HepG2 (cell line): ENCODE data around the gene B3GAT3. TPM values are rescaled to one million over a fixed set of nuclear protein-coding genes. Genes with fewer than 3 reads are reported as not detected.

Source experiments
- ATAC-seq: fragments of 200-7000 bp; cut with Tn5 transposase; 3 replicates; pipeline ENCODE4 v1.9.1; 2020; ENCODE audit warnings: mild to moderate bottlenecking, moderate library complexity
- BruUV-seq: library from RNA; stranded (reverse); fragments of 400-500 nt; replicated peaks from 2 replicates; lab custom pipeline; 2021; lab: Mats Ljungman, UMichigan
- CTCF ChIA-PET: fragments of 300-600 bp; formaldehyde crosslinking; extraction: SDS; loops from one replicate; lab custom pipeline; 2021; ENCODE audit warnings: low total read pairs, inconsistent platforms, low intra/inter-chr PET ratio; lab: Yijun Ruan, JAX
- POLR2A ChIA-PET: fragments of 350-600 bp; sonication (Branson Sonifier 250); formaldehyde crosslinking; loops from one replicate; lab custom pipeline; 2020; ENCODE audit warnings: antibody characterized with exemption, inconsistent platforms; lab: Yijun Ruan, JAX
- DNase-seq: peaks from one replicate; pipeline ENCODE4 v3.0.0-alpha.2; 2015; ENCODE audit warnings: low spot score
- FAIRE-seq: peaks from 3 replicates; lab custom pipeline; 2011; peaks lifted over from hg19 to GRCh38; lab: Jason Lieb, UNC
- H2AFZ ChIP-seq: one replicate; pipeline ENCODE4 v1.6.1; 2011; ENCODE audit warnings: low read length, inconsistent platforms
- H3K27ac ChIP-seq: fragments of 300-600 bp; 3 replicates; pipeline ENCODE4 v1.8.0; 2011; ENCODE audit warnings: mixed run types, mild to moderate bottlenecking, mixed read lengths, low read length, inconsistent platforms; ENCODE audit not compliant: insufficient read depth; ENCODE audit errors: extremely low read length
- H3K27me3 ChIP-seq, 2 experiments: fragments of 200-600 bp in 1 of 2; 2 replicates in 1 of 2; 3 replicates in 1 of 2; pipeline versions ENCODE4 v1.6.0 to v1.8.0; 2011; ENCODE audit warnings: low read length in 2 of 2, mild to moderate bottlenecking in 2 of 2, moderate library complexity in 2 of 2, inconsistent platforms in 1 of 2; ENCODE audit not compliant: insufficient read depth in 2 of 2, control insufficient read depth in 1 of 2
- H3K36me3 ChIP-seq, 2 experiments: fragments of 200-600 bp in 1 of 2; replicated peaks in 1 of 2; 2 replicates in 1 of 2; 3 replicates in 1 of 2; pipeline versions ENCODE4 v1.5.1 to v1.8.0; 2011; ENCODE audit warnings: low read length in 2 of 2, inconsistent platforms in 1 of 2; ENCODE audit not compliant: insufficient read depth in 2 of 2, control insufficient read depth in 1 of 2
- H3K4me1 ChIP-seq: 2 replicates; pipeline ENCODE4 v1.5.1; 2012; ENCODE audit warnings: low read length, inconsistent platforms; ENCODE audit not compliant: insufficient read depth
- H3K4me2 ChIP-seq: 2 replicates; pipeline ENCODE4 v1.6.0; 2011; ENCODE audit warnings: low read depth, low read length, inconsistent platforms
- H3K4me3 ChIP-seq, 3 experiments: fragments of 200-600 bp in 1 of 3; sonication (generic), shearing (Covaris generic) in 1 of 3; replicated peaks in 1 of 3; 2 replicates each; pipeline ENCODE4 v1.5.1; 2011 to 2016; ENCODE audit warnings: low read length in 3 of 3, inconsistent platforms in 2 of 3, low read depth in 2 of 3, mild to moderate bottlenecking in 2 of 3, control low read depth in 1 of 3, mixed read lengths in 1 of 3; ENCODE audit not compliant: insufficient read depth in 1 of 3
- H3K79me2 ChIP-seq: one replicate; pipeline ENCODE4 v1.6.1; 2011; ENCODE audit warnings: low read length, inconsistent platforms; ENCODE audit not compliant: insufficient read depth
- H3K9ac ChIP-seq: 2 replicates; pipeline ENCODE4 v1.6.0; 2011; ENCODE audit warnings: mild to moderate bottlenecking, low read depth, low read length, inconsistent platforms; ENCODE audit not compliant: insufficient read depth
- H3K9me3 ChIP-seq: 2 replicates; pipeline ENCODE4 v1.5.1; 2012; ENCODE audit warnings: mild to moderate bottlenecking, low read length
- H4K20me1 ChIP-seq: 2 replicates; pipeline ENCODE4 v1.6.0; 2011; ENCODE audit warnings: inconsistent platforms, mild to moderate bottlenecking, low read length, moderate library complexity; ENCODE audit not compliant: insufficient read depth
- AKAP8 ChIP-seq: sonication (generic); formaldehyde crosslinking; IDR thresholded peaks from 2 replicates; pipeline ENCODE4 v1.5.1; 2020; ENCODE audit warnings: mild to moderate bottlenecking, missing genetic modification reagents
- ARNT2 ChIP-seq: sonication (generic); formaldehyde crosslinking; IDR thresholded peaks from 2 replicates; pipeline ENCODE4 v1.8.0; 2022; ENCODE audit warnings: mild to moderate bottlenecking, low read depth, missing genetic modification reagents, moderate library complexity
- CEBPB ChIP-seq: IDR thresholded peaks from 2 replicates; pipeline ENCODE4 v1.6.1; 2011; ENCODE audit warnings: low read depth, low read length, improper control_type of control experiment, borderline replicate concordance
- HCFC1 ChIP-seq: fragments of 150-350 bp; IDR thresholded peaks from 2 replicates; pipeline ENCODE4 v1.6.1; 2014; ENCODE audit warnings: low read depth, low read length
- NAIF1 ChIP-seq: sonication (generic); formaldehyde crosslinking; IDR thresholded peaks from 2 replicates; pipeline ENCODE4 v1.5.0; 2020; ENCODE audit warnings: mild to moderate bottlenecking, missing genetic modification reagents, borderline replicate concordance
- NFYC ChIP-seq: IDR thresholded peaks from 2 replicates; pipeline ENCODE4 v1.6.1; 2016; ENCODE audit warnings: missing genetic modification reagents, missing compliant biosample characterization
- NR1H2 ChIP-seq: sonication (generic); formaldehyde crosslinking; IDR thresholded peaks from 2 replicates; pipeline ENCODE4 v1.8.1; 2022; ENCODE audit warnings: low read depth, missing genetic modification reagents, borderline replicate concordance
- POLR2G ChIP-seq: fragments of 200-400 bp; formaldehyde crosslinking; IDR thresholded peaks from 2 replicates; pipeline ENCODE4 v1.6.1; 2018; ENCODE audit warnings: mild to moderate bottlenecking, low read depth, low read length, moderate library complexity
- PRMT3 ChIP-seq: sonication (generic); formaldehyde crosslinking; IDR thresholded peaks from 2 replicates; pipeline ENCODE4 v1.8.1; 2022; ENCODE audit warnings: low read depth, mild to moderate bottlenecking, moderate library complexity, missing genetic modification reagents, borderline replicate concordance
- RELA ChIP-seq: sonication (generic); formaldehyde crosslinking; IDR thresholded peaks from 2 replicates; pipeline ENCODE4 v1.4.0; 2020; ENCODE audit warnings: missing genetic modification reagents
- SNAPC2 ChIP-seq: sonication (generic); formaldehyde crosslinking; IDR thresholded peaks from 2 replicates; pipeline ENCODE4 v1.8.1; 2022; ENCODE audit warnings: mild to moderate bottlenecking, missing genetic modification reagents
- ZC3H4 ChIP-seq: sonication (generic); formaldehyde crosslinking; IDR thresholded peaks from 2 replicates; pipeline ENCODE4 v1.4.0; 2020; ENCODE audit warnings: missing genetic modification reagents, borderline replicate concordance
- ZNF441 ChIP-seq: sonication (generic); formaldehyde crosslinking; IDR thresholded peaks from 2 replicates; pipeline ENCODE4 v1.7.0; 2021; ENCODE audit warnings: missing genetic modification reagents, borderline replicate concordance
- ZNF496 ChIP-seq: sonication (generic); formaldehyde crosslinking; IDR thresholded peaks from 2 replicates; pipeline ENCODE4 v1.8.1; 2023; ENCODE audit warnings: mild to moderate bottlenecking, moderate library complexity, missing genetic modification reagents; ENCODE audit not compliant: insufficient replicate concordance
- ZNF761 ChIP-seq: sonication (generic); formaldehyde crosslinking; conservative IDR thresholded peaks from 2 replicates; pipeline ENCODE4 v1.4.0; 2020; ENCODE audit warnings: mild to moderate bottlenecking, missing genetic modification reagents
- WGBS: methylation state at CpG from one replicate; pipeline ENCODE4 v1.1.6; 2017; ENCODE audit warnings: low lambda C conversion rate; 5-methylcytosine and 5-hydroxymethylcytosine counted together
- in situ Hi-C: cut with HindIII; loops from 2 replicates; pipeline ENCODE4 v1.10.0; 2017; ENCODE audit warnings: low pct_unique_long_range_greater_than_20kb; ENCODE audit not compliant: extremely low pct_ligation_motif_present
- intact Hi-C: fragments of 100-400 bp; cut with micrococcal nuclease; formaldehyde crosslinking; loops from one replicate; pipeline ENCODE4 v1.10.0; 2022; ENCODE audit not compliant: unreplicated experiment
- polyA plus RNA-seq, 8 experiments: library from polyadenylated mRNA; depleted of rRNA in 3 of 8; stranded (reverse) in 7 of 8; unstranded in 1 of 8; fragments of >200 nt; fragmentation: Illumina TruSeq in 4 of 8; extraction: Trizol in 4 of 8; gene quantifications; 2 replicates each; pipeline versions ENCODE4 v1.2.1 to v1.2.3, GENCODE V29; 2011 to 2016; ENCODE audit warnings: low read depth in 4 of 8, missing spikeins in 1 of 8, mixed read lengths in 1 of 8; ENCODE audit not compliant: insufficient read depth in 1 of 8
- total RNA-seq, 5 experiments: library from RNA; depleted of rRNA; stranded (reverse); fragments of >200 nt; fragmentation: Illumina TruSeq; extraction: Trizol; gene quantifications; 2 replicates each; pipeline ENCODE4 v1.2.3, GENCODE V29; 2016; ENCODE audit warnings: low read depth in 1 of 5
- TF ChIP-seq, protein P1 (sequence below): sonication (generic); formaldehyde crosslinking; IDR thresholded peaks from 2 replicates; pipeline ENCODE4 v1.5.0; 2020; ENCODE audit warnings: mild to moderate bottlenecking, missing genetic modification reagents, moderate library complexity
- TF ChIP-seq, protein P2 (sequence below): sonication (generic); formaldehyde crosslinking; IDR thresholded peaks from 2 replicates; pipeline ENCODE4 v1.5.0; 2020; ENCODE audit warnings: missing genetic modification reagents
- TF ChIP-seq, protein P3 (sequence below): sonication (generic); formaldehyde crosslinking; IDR thresholded peaks from 2 replicates; pipeline ENCODE4 v1.5.0; 2020; ENCODE audit warnings: missing genetic modification reagents

B3GAT3 gene
- total and polyA plus RNA-seq, 2 of the 13 experiments (the other 11 are each of a cell fraction or from before 2014, with no cell fraction given) = 21.3 to 26.1 TPM

DNA sequence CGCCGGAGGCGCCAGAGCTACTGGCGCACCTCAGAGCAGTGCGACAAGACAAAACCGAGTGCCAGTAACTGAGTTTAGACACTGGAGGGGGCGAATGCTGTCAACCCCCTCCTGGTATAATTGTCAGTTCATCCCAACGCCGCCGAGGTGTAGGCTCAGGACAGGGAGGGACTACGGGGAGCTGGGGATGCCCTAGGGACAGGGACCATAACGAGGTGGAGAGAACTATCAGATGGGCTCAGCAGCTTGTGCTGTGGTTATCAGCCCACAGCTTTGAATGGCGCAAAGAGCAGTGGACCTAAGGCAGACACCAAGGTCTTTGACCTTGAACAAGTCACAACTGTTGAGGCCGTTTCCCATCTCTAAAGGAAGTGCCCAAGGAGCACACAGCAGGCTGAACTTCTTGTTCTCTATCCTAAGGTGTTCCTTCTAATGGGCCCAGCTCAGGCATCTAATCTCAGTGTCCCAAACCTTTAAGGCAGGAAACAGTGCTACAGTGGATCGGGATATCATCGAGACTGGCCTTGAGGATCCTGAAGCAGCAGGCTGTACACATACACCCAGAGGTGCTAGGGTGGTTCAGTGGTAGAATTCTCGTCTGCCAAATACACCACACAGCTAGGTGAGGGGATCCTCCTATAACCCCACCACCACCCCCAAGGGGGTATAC, 29.5 kb downstream of the B3GAT3 start (continued):
- TF ChIP-seq, protein P1, sequence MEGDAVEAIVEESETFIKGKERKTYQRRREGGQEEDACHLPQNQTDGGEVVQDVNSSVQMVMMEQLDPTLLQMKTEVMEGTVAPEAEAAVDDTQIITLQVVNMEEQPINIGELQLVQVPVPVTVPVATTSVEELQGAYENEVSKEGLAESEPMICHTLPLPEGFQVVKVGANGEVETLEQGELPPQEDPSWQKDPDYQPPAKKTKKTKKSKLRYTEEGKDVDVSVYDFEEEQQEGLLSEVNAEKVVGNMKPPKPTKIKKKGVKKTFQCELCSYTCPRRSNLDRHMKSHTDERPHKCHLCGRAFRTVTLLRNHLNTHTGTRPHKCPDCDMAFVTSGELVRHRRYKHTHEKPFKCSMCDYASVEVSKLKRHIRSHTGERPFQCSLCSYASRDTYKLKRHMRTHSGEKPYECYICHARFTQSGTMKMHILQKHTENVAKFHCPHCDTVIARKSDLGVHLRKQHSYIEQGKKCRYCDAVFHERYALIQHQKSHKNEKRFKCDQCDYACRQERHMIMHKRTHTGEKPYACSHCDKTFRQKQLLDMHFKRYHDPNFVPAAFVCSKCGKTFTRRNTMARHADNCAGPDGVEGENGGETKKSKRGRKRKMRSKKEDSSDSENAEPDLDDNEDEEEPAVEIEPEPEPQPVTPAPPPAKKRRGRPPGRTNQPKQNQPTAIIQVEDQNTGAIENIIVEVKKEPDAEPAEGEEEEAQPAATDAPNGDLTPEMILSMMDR (CRISPR knock-in tag) = 0 out of 2 replicates have a peak, but pooled peaks have one; percentile 17
- TF ChIP-seq SNAPC2 (CRISPR knock-in tag) = no peak

DNA sequence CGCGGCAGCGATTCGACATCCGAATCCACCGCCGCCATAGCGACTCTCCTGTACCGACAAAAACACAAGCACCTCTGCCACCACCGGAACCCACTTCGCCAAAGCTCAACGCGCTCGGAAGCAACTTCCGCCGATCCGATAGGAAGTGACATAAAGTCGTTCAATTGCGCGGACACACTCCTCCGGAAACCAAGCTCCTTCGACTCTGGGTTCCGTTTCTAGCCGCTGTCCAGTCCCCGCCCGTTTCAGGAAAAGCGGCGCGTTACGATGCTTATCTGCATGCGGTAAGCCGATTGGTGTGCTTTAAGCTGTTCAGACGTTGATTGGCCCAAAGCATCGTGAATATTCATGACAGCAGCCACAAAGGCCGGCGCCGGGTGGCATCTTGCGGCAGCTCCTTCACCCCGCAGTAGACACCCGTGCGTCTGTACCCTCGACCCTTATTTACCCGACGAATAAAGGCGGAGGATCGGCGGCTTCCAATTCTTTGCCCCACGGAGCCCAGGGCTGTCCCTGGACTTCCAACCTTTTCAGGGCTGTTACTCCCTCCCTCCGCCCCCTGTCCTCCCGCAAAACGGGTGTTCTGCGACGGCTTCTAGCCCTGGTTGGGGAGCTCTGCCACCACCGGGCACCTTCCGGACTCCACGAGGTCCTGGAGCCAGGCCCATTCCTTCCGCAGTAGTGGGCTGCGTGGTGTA, 30.2 kb downstream of the B3GAT3 start, which contains the start of gene TUT1:
Gene TUT1, minus strand, starts transcription at position 76 of the 698 bp plus-strand sequence. Its CDS starts 38 bp downstream, at position 38.
- WGBS = 2% methylated on average over 23 of the region's 58 CpGs
- peak within 1 kb of the TSS; percentile 86 for H3K4me2 ChIP-seq
- BruUV-seq = no TSS peak
- peak within 1 kb of the TSS; percentile 90 for H3K9ac ChIP-seq
- H3K27ac ChIP-seq = peak within 1 kb of the TSS; percentile 85
- peak within 1 kb of the TSS; percentile 81 to 89 (median 82) for H3K4me3 ChIP-seq
- DNase-seq = peak; percentile 98
- H3K4me1 ChIP-seq = peaks cover 51% of the 10 kb centered on the region
- ChIA-PET POLR2A (interaction anchor here (0.7 to 4.4 kb wide), 64 partner anchors 8 to 799 kb away, joined by 3 to 160 read pairs (median 6); partner anchors contain the start of genes AHNAK, B3GAT3, C11orf98 and CSKMT), CTCF (interaction anchor here (3.1 kb wide), 1 partner anchor 20 kb away, joined by 14 read pairs; the partner anchor contains the start of genes EML3 and ROM1)
- peak; percentile 97 for FAIRE-seq
- in situ Hi-C loops = no loop called here
- H3K36me3 ChIP-seq = peaks cover 19 to 22% of the 10 kb centered on the region in 2 experiments
- intact Hi-C loops = loop anchor here (1.0 to 5.0 kb wide), 2 partner anchors 8 to 61 kb away; partner anchors contain the start of gene INTS5
- H3K79me2 ChIP-seq = peaks cover 18% of the 10 kb centered on the region
- no peaks in the 10 kb centered on the region for H4K20me1 ChIP-seq
- H3K27me3 ChIP-seq = no peaks in the 10 kb centered on the region; a peak in 1 of 5 replicates
- peak; percentile 86 for ATAC-seq
- no peaks in the 10 kb centered on the region for H3K9me3 ChIP-seq
- H2AFZ ChIP-seq = no peak within 1 kb of the TSS
- TF ChIP-seq ZC3H4 (CRISPR knock-in tag) (no peak), ZNF441 (CRISPR knock-in tag) (0 out of 2 replicates have a peak, but pooled peaks have one; percentile 29), AKAP8 (CRISPR knock-in tag) (no peak), HCFC1 (peak; percentile 86), ZNF496 (CRISPR knock-in tag) (no peak), CEBPB (peak; percentile 4; the same call in 1 of the 2 replicates), NR1H2 (CRISPR knock-in tag) (no peak), NAIF1 (no peak), POLR2G (peak; percentile 95), NFYC (CRISPR knock-in tag) (peak; percentile 84), RELA (CRISPR knock-in tag) (no peak), PRMT3 (CRISPR knock-in tag) (no peak), ARNT2 (CRISPR knock-in tag) (0 out of 2 replicates have a peak, but pooled peaks have one; percentile 62), ZNF761 (CRISPR knock-in tag) (peak; percentile 70; the same call in 1 of the 2 replicates)
- TF ChIP-seq, protein P2, sequence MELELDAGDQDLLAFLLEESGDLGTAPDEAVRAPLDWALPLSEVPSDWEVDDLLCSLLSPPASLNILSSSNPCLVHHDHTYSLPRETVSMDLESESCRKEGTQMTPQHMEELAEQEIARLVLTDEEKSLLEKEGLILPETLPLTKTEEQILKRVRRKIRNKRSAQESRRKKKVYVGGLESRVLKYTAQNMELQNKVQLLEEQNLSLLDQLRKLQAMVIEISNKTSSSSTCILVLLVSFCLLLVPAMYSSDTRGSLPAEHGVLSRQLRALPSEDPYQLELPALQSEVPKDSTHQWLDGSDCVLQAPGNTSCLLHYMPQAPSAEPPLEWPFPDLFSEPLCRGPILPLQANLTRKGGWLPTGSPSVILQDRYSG (CRISPR knock-in tag) = no peak
- TF ChIP-seq, protein P3, sequence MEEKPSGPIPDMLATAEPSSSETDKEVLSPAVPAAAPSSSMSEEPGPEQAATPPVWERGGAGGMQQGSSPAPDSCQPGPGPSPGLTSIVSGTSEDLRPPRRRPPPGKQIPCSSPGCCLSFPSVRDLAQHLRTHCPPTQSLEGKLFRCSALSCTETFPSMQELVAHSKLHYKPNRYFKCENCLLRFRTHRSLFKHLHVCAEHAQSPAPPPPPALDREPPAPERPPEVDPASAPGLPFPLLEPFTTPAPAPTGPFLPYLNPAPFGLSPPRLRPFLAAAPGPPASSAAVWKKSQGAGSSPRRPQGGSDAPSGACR (CRISPR knock-in tag) = peak; percentile 65; the same call in 1 of the 2 replicates
